HEK293 (cell line): Measurements from ENCODE around the gene TTLL13.

ENCODE experiments used
- GLI2 ChIP-seq: fragments of 450-650 bp; formaldehyde crosslinking; IDR thresholded peaks from 2 replicates; pipeline ENCODE4; 2017; ENCODE audit warnings: missing biosample characterization, missing genetic modification characterization, low read depth, borderline replicate concordance
- KLF16 ChIP-seq: fragments of 450-650 bp; formaldehyde crosslinking; IDR thresholded peaks from 2 replicates; pipeline ENCODE4 v1.5.1; 2017; ENCODE audit warnings: missing biosample characterization, missing genetic modification characterization
- MZF1 ChIP-seq: fragments of 450-650 bp; formaldehyde crosslinking; IDR thresholded peaks from 2 replicates; pipeline ENCODE4 v1.5.1; 2017; ENCODE audit warnings: missing biosample characterization, missing genetic modification characterization, borderline replicate concordance
- SALL2 ChIP-seq: fragments of 450-650 bp; formaldehyde crosslinking; IDR thresholded peaks from 2 replicates; pipeline ENCODE4 v1.5.0; 2017; ENCODE audit warnings: missing biosample characterization, mild to moderate bottlenecking, missing genetic modification characterization, borderline replicate concordance
- TRIM28 ChIP-seq: IDR thresholded peaks from 2 replicates; pipeline ENCODE4 v1.6.1; 2011; ENCODE audit warnings: low read length, control low read depth, borderline replicate concordance
- TSHZ1 ChIP-seq: fragments of 450-650 bp; formaldehyde crosslinking; IDR thresholded peaks from 2 replicates; pipeline ENCODE4 v1.5.1; 2016; ENCODE audit warnings: missing biosample characterization, missing genetic modification characterization, borderline replicate concordance
- ZBTB10 ChIP-seq: fragments of 450-650 bp; formaldehyde crosslinking; IDR thresholded peaks from 2 replicates; pipeline ENCODE4 v1.5.1; 2016; ENCODE audit warnings: missing biosample characterization, missing genetic modification characterization
- ZBTB8A ChIP-seq: fragments of 450-650 bp; formaldehyde crosslinking; IDR thresholded peaks from 2 replicates; pipeline ENCODE4 v1.5.1; 2016; ENCODE audit warnings: missing biosample characterization, missing genetic modification characterization
- ZFP3 ChIP-seq: fragments of 450-650 bp; formaldehyde crosslinking; IDR thresholded peaks from 2 replicates; pipeline ENCODE4 v1.5.1; 2016; ENCODE audit warnings: low read depth, missing biosample characterization, missing genetic modification characterization
- ZNF114 ChIP-seq: fragments of 450-650 bp; formaldehyde crosslinking; IDR thresholded peaks from 2 replicates; pipeline ENCODE4 v1.5.0; 2017; ENCODE audit warnings: missing biosample characterization, missing genetic modification characterization
- ZNF121 ChIP-seq: fragments of 450-650 bp; formaldehyde crosslinking; IDR thresholded peaks from 2 replicates; pipeline ENCODE4 v1.5.1; 2016; ENCODE audit warnings: missing biosample characterization, missing genetic modification characterization
- ZNF16 ChIP-seq: fragments of 450-650 bp; formaldehyde crosslinking; IDR thresholded peaks from 2 replicates; pipeline ENCODE4 v1.5.1; 2016; ENCODE audit warnings: low read depth, missing biosample characterization, missing genetic modification characterization
- ZNF214 ChIP-seq: fragments of 450-650 bp; formaldehyde crosslinking; IDR thresholded peaks from 2 replicates; pipeline ENCODE4 v1.5.1; 2017; ENCODE audit warnings: missing biosample characterization, mild to moderate bottlenecking, missing genetic modification characterization, borderline replicate concordance
- ZNF239 ChIP-seq: fragments of 450-650 bp; formaldehyde crosslinking; IDR thresholded peaks from 2 replicates; pipeline ENCODE4 v1.5.1; 2016; ENCODE audit warnings: missing biosample characterization, missing genetic modification characterization
- ZNF311 ChIP-seq: fragments of 450-650 bp; formaldehyde crosslinking; IDR thresholded peaks from 2 replicates; pipeline ENCODE4 v1.5.1; 2017; ENCODE audit warnings: missing biosample characterization, missing genetic modification characterization, borderline replicate concordance
- ZNF501 ChIP-seq: fragments of 450-650 bp; formaldehyde crosslinking; IDR thresholded peaks from 2 replicates; pipeline ENCODE4 v1.5.1; 2016; ENCODE audit warnings: missing biosample characterization, missing genetic modification characterization
- ZNF529 ChIP-seq: fragments of 450-650 bp; formaldehyde crosslinking; IDR thresholded peaks from 2 replicates; pipeline ENCODE4 v1.5.1; 2017; ENCODE audit warnings: missing genetic modification characterization, missing biosample characterization; ENCODE audit not compliant: insufficient replicate concordance
- ZNF621 ChIP-seq: fragments of 450-650 bp; formaldehyde crosslinking; IDR thresholded peaks from 2 replicates; pipeline ENCODE4 v1.5.1; 2017; ENCODE audit warnings: missing biosample characterization, missing genetic modification characterization
- ZNF692 ChIP-seq: fragments of 450-650 bp; formaldehyde crosslinking; IDR thresholded peaks from 2 replicates; pipeline ENCODE4 v1.5.1; 2016; ENCODE audit warnings: missing biosample characterization, missing genetic modification characterization
- ZNF701 ChIP-seq: fragments of 450-650 bp; formaldehyde crosslinking; IDR thresholded peaks from 2 replicates; pipeline ENCODE4 v1.5.1; 2016; ENCODE audit warnings: missing biosample characterization, missing genetic modification characterization
- ZNF704 ChIP-seq: fragments of 450-650 bp; formaldehyde crosslinking; IDR thresholded peaks from 2 replicates; pipeline ENCODE4 v1.5.1; 2016; ENCODE audit warnings: missing biosample characterization, missing genetic modification characterization
- ZNF785 ChIP-seq: fragments of 450-650 bp; formaldehyde crosslinking; IDR thresholded peaks from 2 replicates; pipeline ENCODE4 v1.5.1; 2016; ENCODE audit warnings: missing biosample characterization, missing genetic modification characterization
- TF ChIP-seq, protein P1 (sequence below): sonication (generic); formaldehyde crosslinking; IDR thresholded peaks from 2 replicates; pipeline ENCODE4 v1.8.1; 2022; ENCODE audit warnings: mild to moderate bottlenecking, moderate library complexity, missing genetic modification reagents
- TF ChIP-seq, protein P2 (sequence below): fragments of 450-650 bp; formaldehyde crosslinking; IDR thresholded peaks from 2 replicates; pipeline ENCODE4 v1.5.1; 2016; ENCODE audit warnings: missing biosample characterization, missing genetic modification characterization
- TF ChIP-seq, protein P3 (sequence below): fragments of 450-650 bp; formaldehyde crosslinking; IDR thresholded peaks from 2 replicates; pipeline ENCODE4 v1.5.1; 2016; ENCODE audit warnings: missing biosample characterization, missing genetic modification characterization

TTLL13 gene

GRCh38 chr15:90249203-90249863 is at the start of gene TTLL13 (continued):
- TF ChIP-seq ZNF214 (tag by site-specific recombination): no peak
- no peak for TF ChIP-seq ZNF239
- TF ChIP-seq ZNF692 (tag by site-specific recombination): no peak
- no peak for TF ChIP-seq ZNF701
- no peak for TF ChIP-seq ZNF785 (tag by site-specific recombination)
- TF ChIP-seq ZNF114 (tag by site-specific recombination): no peak
- no peak for TF ChIP-seq TRIM28
- TF ChIP-seq, protein P1, sequence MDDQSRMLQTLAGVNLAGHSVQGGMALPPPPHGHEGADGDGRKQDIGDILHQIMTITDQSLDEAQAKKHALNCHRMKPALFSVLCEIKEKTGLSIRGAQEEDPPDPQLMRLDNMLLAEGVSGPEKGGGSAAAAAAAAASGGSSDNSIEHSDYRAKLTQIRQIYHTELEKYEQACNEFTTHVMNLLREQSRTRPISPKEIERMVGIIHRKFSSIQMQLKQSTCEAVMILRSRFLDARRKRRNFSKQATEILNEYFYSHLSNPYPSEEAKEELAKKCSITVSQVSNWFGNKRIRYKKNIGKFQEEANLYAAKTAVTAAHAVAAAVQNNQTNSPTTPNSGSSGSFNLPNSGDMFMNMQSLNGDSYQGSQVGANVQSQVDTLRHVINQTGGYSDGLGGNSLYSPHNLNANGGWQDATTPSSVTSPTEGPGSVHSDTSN (CRISPR knock-in tag): no peak
- TF ChIP-seq TSHZ1 (tag by site-specific recombination): no peak
- TF ChIP-seq ZNF311 (tag by site-specific recombination): no peak
- no peak for TF ChIP-seq ZNF16
- 0 out of 2 replicates have a peak, but pooled peaks have one; percentile 17 for TF ChIP-seq KLF16 (tag by site-specific recombination)
- no peak for TF ChIP-seq ZNF704 (tag by site-specific recombination)
- TF ChIP-seq ZNF121 (tag by site-specific recombination): 0 out of 2 replicates have a peak, but pooled peaks have one; percentile 9
- TF ChIP-seq SALL2 (tag by site-specific recombination): no peak
- TF ChIP-seq, protein P2, sequence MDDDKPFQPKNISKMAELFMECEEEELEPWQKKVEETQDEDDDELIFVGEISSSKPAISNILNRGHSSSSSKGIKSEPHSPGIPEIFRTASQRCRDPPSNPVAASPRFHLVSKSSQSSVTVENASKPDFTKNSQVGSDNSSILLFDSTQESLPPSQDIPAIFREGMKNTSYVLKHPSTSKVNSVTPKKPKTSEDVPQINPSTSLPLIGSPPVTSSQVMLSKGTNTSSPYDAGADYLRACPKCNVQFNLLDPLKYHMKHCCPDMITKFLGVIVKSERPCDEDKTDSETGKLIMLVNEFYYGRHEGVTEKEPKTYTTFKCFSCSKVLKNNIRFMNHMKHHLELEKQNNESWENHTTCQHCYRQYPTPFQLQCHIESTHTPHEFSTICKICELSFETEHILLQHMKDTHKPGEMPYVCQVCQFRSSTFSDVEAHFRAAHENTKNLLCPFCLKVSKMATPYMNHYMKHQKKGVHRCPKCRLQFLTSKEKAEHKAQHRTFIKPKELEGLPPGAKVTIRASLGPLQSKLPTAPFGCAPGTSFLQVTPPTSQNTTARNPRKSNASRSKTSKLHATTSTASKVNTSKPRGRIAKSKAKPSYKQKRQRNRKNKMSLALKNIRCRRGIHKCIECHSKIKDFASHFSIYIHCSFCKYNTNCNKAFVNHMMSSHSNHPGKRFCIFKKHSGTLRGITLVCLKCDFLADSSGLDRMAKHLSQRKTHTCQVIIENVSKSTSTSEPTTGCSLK (tag by site-specific recombination): no peak
- TF ChIP-seq GLI2: no peak
- TF ChIP-seq MZF1 (tag by site-specific recombination): no peak
- no peak for TF ChIP-seq ZFP3 (tag by site-specific recombination)
- TF ChIP-seq, protein P3, sequence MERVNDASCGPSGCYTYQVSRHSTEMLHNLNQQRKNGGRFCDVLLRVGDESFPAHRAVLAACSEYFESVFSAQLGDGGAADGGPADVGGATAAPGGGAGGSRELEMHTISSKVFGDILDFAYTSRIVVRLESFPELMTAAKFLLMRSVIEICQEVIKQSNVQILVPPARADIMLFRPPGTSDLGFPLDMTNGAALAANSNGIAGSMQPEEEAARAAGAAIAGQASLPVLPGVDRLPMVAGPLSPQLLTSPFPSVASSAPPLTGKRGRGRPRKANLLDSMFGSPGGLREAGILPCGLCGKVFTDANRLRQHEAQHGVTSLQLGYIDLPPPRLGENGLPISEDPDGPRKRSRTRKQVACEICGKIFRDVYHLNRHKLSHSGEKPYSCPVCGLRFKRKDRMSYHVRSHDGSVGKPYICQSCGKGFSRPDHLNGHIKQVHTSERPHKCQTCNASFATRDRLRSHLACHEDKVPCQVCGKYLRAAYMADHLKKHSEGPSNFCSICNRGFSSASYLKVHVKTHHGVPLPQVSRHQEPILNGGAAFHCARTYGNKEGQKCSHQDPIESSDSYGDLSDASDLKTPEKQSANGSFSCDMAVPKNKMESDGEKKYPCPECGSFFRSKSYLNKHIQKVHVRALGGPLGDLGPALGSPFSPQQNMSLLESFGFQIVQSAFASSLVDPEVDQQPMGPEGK (tag by site-specific recombination): peak; percentile 48; the same call in 1 of the 2 replicates
- peak; percentile 25; the same call in 1 of the 2 replicates for TF ChIP-seq ZBTB8A (tag by site-specific recombination)
- TF ChIP-seq ZBTB10 (tag by site-specific recombination): peak; percentile 64
- peak; percentile 79 for TF ChIP-seq ZNF501 (tag by site-specific recombination)
- TF ChIP-seq ZNF621: no peak
- no peak for TF ChIP-seq ZNF529
